22Rv1 (cell line): ENCODE data around the gene CD3D.

Experiments
- CTCF ChIP-seq: fragments of 450-650 bp; IDR thresholded peaks from 2 replicates; pipeline ENCODE4 v1.5.1; 2017; ENCODE audit warnings: mild to moderate bottlenecking
- ZFX ChIP-seq: fragments of 450-650 bp; IDR thresholded peaks from 2 replicates; pipeline ENCODE4 v1.6.1; 2017; ENCODE audit warnings: antibody characterized with exemption, borderline replicate concordance

DNA sequence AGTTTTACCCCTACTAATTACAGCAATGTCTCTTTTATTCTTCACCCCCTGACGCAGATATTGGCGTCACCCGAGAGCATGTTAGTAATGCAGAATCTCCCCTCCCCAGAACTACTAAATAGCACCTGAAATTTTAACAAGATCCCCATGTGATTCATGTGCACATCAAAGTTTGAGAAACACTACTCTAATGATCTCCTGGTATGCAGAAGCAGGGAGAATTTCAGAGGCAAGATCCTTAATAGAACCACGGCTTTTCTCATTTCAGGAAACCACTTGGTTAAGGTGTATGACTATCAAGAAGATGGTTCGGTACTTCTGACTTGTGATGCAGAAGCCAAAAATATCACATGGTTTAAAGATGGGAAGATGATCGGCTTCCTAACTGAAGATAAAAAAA lies 7.0 kb upstream of the CD3D start:
- TF ChIP-seq CTCF (no peak), ZFX (no peak)
